ENCODE results near the gene ESYT2.

ESYT2 gene

GRCh38 chr7:158729646-158730382 lies 99.5 kb downstream of the ESYT2 start:
- Histone ChIP-seq H3K4me1 (ENCODE audit: control insufficient read depth in 2 of 2, insufficient read depth in 2 of 2, low read length in 2 of 2) (no peaks in the 10 kb centered on the region), H3K27me3 (ENCODE audit: control insufficient read depth in 2 of 2, insufficient read depth in 2 of 2, low read length in 2 of 2) (no peaks in the 10 kb centered on the region), H3K9ac (ENCODE audit: low read depth in 1 of 2, low read length in 2 of 2) (no peak overlapping the region), H3K4me3 (ENCODE audit: low read length in 2 of 2) (no peak overlapping the region), H3K27ac (ENCODE audit: low read depth in 2 of 2, low read length in 2 of 2) (no peak overlapping the region), H3K36me3 (ENCODE audit: control insufficient read depth in 2 of 2, insufficient read depth in 2 of 2, low read length in 2 of 2) (peaks cover 10 to 30% of the 10 kb centered on the region in 2 donors), H3K9me3 (ENCODE audit: control insufficient read depth in 2 of 2, low read length in 2 of 2) (no peaks in the 10 kb centered on the region)

GRCh38 chr7:158728911-158729645 lies 100.2 kb downstream of the ESYT2 start:
- Histone ChIP-seq H3K4me1 (ENCODE audit: control insufficient read depth in 2 of 2, insufficient read depth in 2 of 2, low read length in 2 of 2) (no peaks in the 10 kb centered on the region), H3K27me3 (ENCODE audit: control insufficient read depth in 2 of 2, insufficient read depth in 2 of 2, low read length in 2 of 2) (no peaks in the 10 kb centered on the region), H3K4me3 (ENCODE audit: low read length in 2 of 2) (no peak overlapping the region), H3K27ac (ENCODE audit: low read depth in 2 of 2, low read length in 2 of 2) (no peak overlapping the region), H3K9me3 (ENCODE audit: control insufficient read depth in 2 of 2, low read length in 2 of 2) (no peaks in the 10 kb centered on the region), H3K36me3 (ENCODE audit: control insufficient read depth in 2 of 2, insufficient read depth in 2 of 2, low read length in 2 of 2) (peaks cover 8 to 24% of the 10 kb centered on the region in 2 donors), H3K9ac (ENCODE audit: low read depth in 1 of 2, low read length in 2 of 2) (no peak overlapping the region)

- Histone ChIP-seq H3K27me3 (ENCODE audit: control insufficient read depth in 2 of 2, insufficient read depth in 2 of 2, low read length in 2 of 2) (no peaks in the 10 kb centered on the region), H3K4me1 (ENCODE audit: control insufficient read depth in 2 of 2, insufficient read depth in 2 of 2, low read length in 2 of 2) (no peaks in the 10 kb centered on the region), H3K4me3 (ENCODE audit: low read length in 2 of 2) (no peak overlapping the region), H3K27ac (ENCODE audit: low read depth in 2 of 2, low read length in 2 of 2) (no peak overlapping the region), H3K9ac (ENCODE audit: low read depth in 1 of 2, low read length in 2 of 2) (no peak overlapping the region), H3K9me3 (ENCODE audit: control insufficient read depth in 2 of 2, low read length in 2 of 2) (no peaks in the 10 kb centered on the region), H3K36me3 (ENCODE audit: control insufficient read depth in 2 of 2, insufficient read depth in 2 of 2, low read length in 2 of 2) (peaks cover 6 to 12% of the 10 kb centered on the region in 2 donors)
Observed at GRCh38 chr7:158727690-158728089, 101.6 kb downstream of the ESYT2 start.

GRCh38 chr7:158726277-158726807 lies 103.0 kb downstream of the ESYT2 start:
- Histone ChIP-seq H3K4me1 (ENCODE audit: control insufficient read depth in 2 of 2, insufficient read depth in 2 of 2, low read length in 2 of 2) (no peaks in the 10 kb centered on the region), H3K9ac (ENCODE audit: low read depth in 1 of 2, low read length in 2 of 2) (no peak overlapping the region), H3K36me3 (ENCODE audit: control insufficient read depth in 2 of 2, insufficient read depth in 2 of 2, low read length in 2 of 2) (peaks cover 5 to 6% of the 10 kb centered on the region in 2 donors), H3K27me3 (ENCODE audit: control insufficient read depth in 2 of 2, insufficient read depth in 2 of 2, low read length in 2 of 2) (no peaks in the 10 kb centered on the region), H3K9me3 (ENCODE audit: control insufficient read depth in 2 of 2, low read length in 2 of 2) (no peaks in the 10 kb centered on the region), H3K27ac (ENCODE audit: low read depth in 2 of 2, low read length in 2 of 2) (no peak overlapping the region), H3K4me3 (ENCODE audit: low read length in 2 of 2) (no peak overlapping the region)

- Histone ChIP-seq H3K4me3 (ENCODE audit: low read length in 2 of 2) (no peak overlapping the region), H3K9ac (ENCODE audit: low read depth in 1 of 2, low read length in 2 of 2) (no peak overlapping the region), H3K4me1 (ENCODE audit: control insufficient read depth in 2 of 2, insufficient read depth in 2 of 2, low read length in 2 of 2) (no peaks in the 10 kb centered on the region), H3K36me3 (ENCODE audit: control insufficient read depth in 2 of 2, insufficient read depth in 2 of 2, low read length in 2 of 2) (peaks cover 2 to 6% of the 10 kb centered on the region in 2 donors), H3K9me3 (ENCODE audit: control insufficient read depth in 2 of 2, low read length in 2 of 2) (no peaks in the 10 kb centered on the region), H3K27me3 (ENCODE audit: control insufficient read depth in 2 of 2, insufficient read depth in 2 of 2, low read length in 2 of 2) (no peaks in the 10 kb centered on the region), H3K27ac (ENCODE audit: low read depth in 2 of 2, low read length in 2 of 2) (no peak overlapping the region)
Observed at GRCh38 chr7:158725506-158725800, 103.9 kb downstream of the ESYT2 start.

GRCh38 chr7:158724658-158725505 lies 104.4 kb downstream of the ESYT2 start:
- no peak overlapping the region for H3K4me3 ChIP-seq (ENCODE audit: low read length in 2 of 2)
- H3K9me3 ChIP-seq (ENCODE audit: control insufficient read depth in 2 of 2, low read length in 2 of 2): no peaks in the 10 kb centered on the region
- no peak overlapping the region for H3K27ac ChIP-seq (ENCODE audit: low read depth in 2 of 2, low read length in 2 of 2)
- H3K27me3 ChIP-seq (ENCODE audit: control insufficient read depth in 2 of 2, insufficient read depth in 2 of 2, low read length in 2 of 2): no peaks in the 10 kb centered on the region
- H3K9ac ChIP-seq (ENCODE audit: low read depth in 1 of 2, low read length in 2 of 2): no peak overlapping the region
- no peaks in the 10 kb centered on the region for H3K4me1 ChIP-seq (ENCODE audit: control insufficient read depth in 2 of 2, insufficient read depth in 2 of 2, low read length in 2 of 2)
- H3K36me3 ChIP-seq (ENCODE audit: control insufficient read depth in 2 of 2, insufficient read depth in 2 of 2, low read length in 2 of 2): no peaks in the 10 kb centered on the region

- Histone ChIP-seq H3K4me1 (ENCODE audit: control insufficient read depth in 2 of 2, insufficient read depth in 2 of 2, low read length in 2 of 2) (no peaks in the 10 kb centered on the region), H3K9ac (ENCODE audit: low read depth in 1 of 2, low read length in 2 of 2) (no peak overlapping the region), H3K9me3 (ENCODE audit: control insufficient read depth in 2 of 2, low read length in 2 of 2) (no peaks in the 10 kb centered on the region), H3K4me3 (ENCODE audit: low read length in 2 of 2) (no peak overlapping the region), H3K36me3 (ENCODE audit: control insufficient read depth in 2 of 2, insufficient read depth in 2 of 2, low read length in 2 of 2) (no peaks in the 10 kb centered on the region), H3K27me3 (ENCODE audit: control insufficient read depth in 2 of 2, insufficient read depth in 2 of 2, low read length in 2 of 2) (no peaks in the 10 kb centered on the region), H3K27ac (ENCODE audit: low read depth in 2 of 2, low read length in 2 of 2) (no peak overlapping the region)
Observed at GRCh38 chr7:158723714-158724385, 105.5 kb downstream of the ESYT2 start.

GRCh38 chr7:158723266-158723665 lies 106.0 kb downstream of the ESYT2 start:
- Histone ChIP-seq H3K9ac (ENCODE audit: low read depth in 1 of 2, low read length in 2 of 2) (no peak overlapping the region), H3K4me3 (ENCODE audit: low read length in 2 of 2) (no peak overlapping the region), H3K9me3 (ENCODE audit: control insufficient read depth in 2 of 2, low read length in 2 of 2) (no peaks in the 10 kb centered on the region)

GRCh38 chr7:158722574-158723237 lies 106.6 kb downstream of the ESYT2 start:
- Histone ChIP-seq H3K4me3 (ENCODE audit: low read length in 2 of 2) (no peak overlapping the region), H3K27me3 (ENCODE audit: control insufficient read depth in 2 of 2, insufficient read depth in 2 of 2, low read length in 2 of 2) (no peaks in the 10 kb centered on the region), H3K9me3 (ENCODE audit: control insufficient read depth in 2 of 2, low read length in 2 of 2) (no peaks in the 10 kb centered on the region), H3K9ac (ENCODE audit: low read depth in 1 of 2, low read length in 2 of 2) (no peak overlapping the region), H3K27ac (ENCODE audit: low read depth in 2 of 2, low read length in 2 of 2) (no peak overlapping the region), H3K4me1 (ENCODE audit: control insufficient read depth in 2 of 2, insufficient read depth in 2 of 2, low read length in 2 of 2) (no peaks in the 10 kb centered on the region), H3K36me3 (ENCODE audit: control insufficient read depth in 2 of 2, insufficient read depth in 2 of 2, low read length in 2 of 2) (no peaks in the 10 kb centered on the region)

More at GRCh38 chr7:158723266-158723665, 106.0 kb downstream of the ESYT2 start:
- H3K4me1 ChIP-seq (ENCODE audit: control insufficient read depth in 2 of 2, insufficient read depth in 2 of 2, low read length in 2 of 2): no peaks in the 10 kb centered on the region
- H3K27ac ChIP-seq (ENCODE audit: low read depth in 2 of 2, low read length in 2 of 2): no peak overlapping the region
- no peaks in the 10 kb centered on the region for H3K36me3 ChIP-seq (ENCODE audit: control insufficient read depth in 2 of 2, insufficient read depth in 2 of 2, low read length in 2 of 2)
- H3K27me3 ChIP-seq (ENCODE audit: control insufficient read depth in 2 of 2, insufficient read depth in 2 of 2, low read length in 2 of 2): no peaks in the 10 kb centered on the region
